K562 treated with DMSO at 1 percent for 4 hours (cell line): ENCODE measurements around the gene MED15. TPM values are rescaled to one million over a fixed set of nuclear protein-coding genes. Genes with fewer than 3 reads are reported as not detected.

Source experiments
- total RNA-seq: library from RNA; unstranded; fragments of 300-600 nt; gene quantifications from 2 replicates; pipeline ENCODE4 v1.2.3, GENCODE V29; 2022; ENCODE audit not compliant: insufficient read depth

MED15 gene, protein sequence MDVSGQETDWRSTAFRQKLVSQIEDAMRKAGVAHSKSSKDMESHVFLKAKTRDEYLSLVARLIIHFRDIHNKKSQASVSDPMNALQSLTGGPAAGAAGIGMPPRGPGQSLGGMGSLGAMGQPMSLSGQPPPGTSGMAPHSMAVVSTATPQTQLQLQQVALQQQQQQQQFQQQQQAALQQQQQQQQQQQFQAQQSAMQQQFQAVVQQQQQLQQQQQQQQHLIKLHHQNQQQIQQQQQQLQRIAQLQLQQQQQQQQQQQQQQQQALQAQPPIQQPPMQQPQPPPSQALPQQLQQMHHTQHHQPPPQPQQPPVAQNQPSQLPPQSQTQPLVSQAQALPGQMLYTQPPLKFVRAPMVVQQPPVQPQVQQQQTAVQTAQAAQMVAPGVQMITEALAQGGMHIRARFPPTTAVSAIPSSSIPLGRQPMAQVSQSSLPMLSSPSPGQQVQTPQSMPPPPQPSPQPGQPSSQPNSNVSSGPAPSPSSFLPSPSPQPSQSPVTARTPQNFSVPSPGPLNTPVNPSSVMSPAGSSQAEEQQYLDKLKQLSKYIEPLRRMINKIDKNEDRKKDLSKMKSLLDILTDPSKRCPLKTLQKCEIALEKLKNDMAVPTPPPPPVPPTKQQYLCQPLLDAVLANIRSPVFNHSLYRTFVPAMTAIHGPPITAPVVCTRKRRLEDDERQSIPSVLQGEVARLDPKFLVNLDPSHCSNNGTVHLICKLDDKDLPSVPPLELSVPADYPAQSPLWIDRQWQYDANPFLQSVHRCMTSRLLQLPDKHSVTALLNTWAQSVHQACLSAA
- 291 and 332 TPM in 2 replicates for total RNA-seq

DNA sequence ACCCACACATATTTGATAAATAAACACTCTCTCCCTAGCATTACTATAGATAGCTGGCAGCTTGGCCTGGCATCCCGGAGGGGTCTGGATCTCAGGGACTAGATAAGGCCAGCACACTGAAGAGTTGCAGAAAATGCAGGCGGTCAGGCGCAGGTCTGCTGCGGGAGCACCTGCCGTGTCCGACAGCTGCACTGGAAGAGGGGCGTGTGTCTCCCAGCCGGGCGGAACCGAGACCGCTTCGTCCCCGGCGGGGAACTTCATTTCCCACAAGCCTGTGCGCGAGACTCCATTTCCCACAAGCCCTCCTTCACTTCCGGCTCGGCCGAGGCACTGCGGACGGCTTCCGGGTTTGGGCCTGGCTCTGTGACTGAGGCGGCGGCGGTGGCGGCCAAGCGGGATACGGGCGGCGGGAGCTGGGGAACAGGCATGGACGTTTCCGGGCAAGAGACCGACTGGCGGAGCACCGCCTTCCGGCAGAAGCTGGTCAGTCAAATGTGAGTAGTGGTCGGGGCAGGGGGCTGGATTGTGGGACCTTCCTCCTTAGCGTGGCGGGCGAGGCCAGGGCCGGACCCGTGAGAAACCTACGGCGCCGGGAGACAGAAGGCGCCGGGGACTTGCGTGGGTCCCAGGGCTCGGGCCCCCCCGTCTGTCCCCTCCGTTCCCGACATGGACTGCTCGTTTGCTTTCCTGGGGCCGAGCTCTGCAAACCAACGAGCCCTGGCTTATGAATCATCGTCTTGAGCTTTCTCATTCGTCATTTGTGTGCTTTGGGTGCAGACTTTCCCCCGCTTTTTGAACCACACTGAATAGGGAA lies at the start of gene MED15:
Gene MED15, plus strand, starts transcription at position 358 of the 814 bp plus-strand sequence. Its CDS starts 69 bp downstream, at position 427.

DNA sequence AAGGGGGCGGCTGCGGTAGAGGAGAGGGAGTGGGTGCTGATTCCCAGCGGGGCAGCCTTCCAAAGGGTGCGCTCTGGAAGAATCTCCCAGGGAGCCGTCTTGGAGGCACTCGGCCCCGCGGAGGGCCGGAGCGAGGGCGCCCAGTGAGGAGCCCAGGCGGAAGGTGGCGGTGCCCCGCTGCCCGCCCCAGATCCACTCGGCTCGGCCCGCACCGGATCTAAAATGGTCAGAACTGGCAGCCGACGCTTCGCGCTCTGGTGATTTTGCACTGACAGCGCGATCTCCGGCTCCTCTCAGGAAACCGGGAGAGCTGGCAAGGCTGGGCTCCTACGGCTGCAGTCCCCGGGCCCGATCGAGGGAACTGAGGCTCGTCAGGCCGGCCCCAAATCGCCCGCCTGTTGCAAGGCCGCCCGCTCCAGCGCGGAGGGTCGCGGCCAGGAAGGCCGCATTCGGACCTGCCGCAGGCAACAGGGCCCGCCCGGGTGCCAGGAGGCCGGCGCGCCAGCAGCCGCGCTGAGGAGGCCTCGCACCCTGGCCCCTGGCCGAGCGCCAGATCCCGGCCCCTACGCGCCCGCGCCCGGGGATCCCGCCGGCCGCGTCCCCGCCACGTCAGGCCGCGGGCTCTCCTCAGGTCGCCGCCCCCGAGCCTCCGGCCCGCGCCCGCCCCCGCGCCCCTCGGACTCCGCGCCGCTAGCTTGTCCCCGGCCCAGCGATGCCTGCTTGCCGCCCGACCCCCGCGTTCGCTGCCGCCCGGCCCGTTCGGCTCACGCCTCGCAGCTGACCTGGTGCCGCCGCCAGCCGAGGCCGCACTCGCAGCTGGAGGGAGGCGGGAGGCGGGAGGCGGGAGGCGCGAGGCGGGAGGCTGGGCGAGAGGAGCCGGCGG lies 12.2 kb upstream of the MED15 start, which contains the start of gene KLHL22:
Gene KLHL22, minus strand, starts transcription at position 818 of the 883 bp plus-strand sequence. CDS start 6,584 bp downstream, outside the sequence.

Other genes with a start within 250 kb of the MED15 start
- 9.8 and 10.7 TPM in 2 replicates for gene RTN4R, start 239.3 kb upstream of the MED15 start, total RNA-seq
- 200 and 270 TPM in 2 replicates for gene DGCR6L, start 187.6 kb upstream of the MED15 start, total RNA-seq
- 50.3 and 52.0 TPM in 2 replicates for gene ZNF74, start 113.5 kb upstream of the MED15 start, total RNA-seq
- 6.2 and 10.7 TPM in 2 replicates for gene SCARF2, start 69.8 kb upstream of the MED15 start, total RNA-seq
- gene KLHL22, start 11.8 kb upstream of the MED15 start, total RNA-seq = 36.2 and 42.2 TPM in 2 replicates